ENCODE measurements around the gene ALDH4A1. TPM values are rescaled to one million over a fixed set of nuclear protein-coding genes. Genes with fewer than 3 reads are reported as not detected.

Gene ALDH4A1
- total and polyA plus RNA-seq, 9 of the 15 experiments (the other 6 are each of a cell fraction or from before 2014, with no cell fraction given): 0.27 to 31.4 (median 16.6) TPM

- TF ChIP-seq STAT6 (CRISPR knock-in tag; IDR thresholded peaks at IDR 0.05) (no peak), RBM25 (IDR thresholded peaks at IDR 0.05; ENCODE audit: low read depth, low read length, severe bottlenecking) (peak; percentile 86), ESRRA (IDR thresholded peaks at IDR 0.05; ENCODE audit: borderline replicate concordance, low read depth) (peak; percentile 49; the same call in 1 of the 2 replicates)
These were observed 28.3 kb downstream of the ALDH4A1 start (continued) for GRCh38 chr1:18874036-18874435.

GRCh38 chr1:18872071-18872611, 30.2 kb downstream of the ALDH4A1 start:
- no peak for DNase-seq (ENCODE audit: extremely low read depth in 1 of 4, low spot score in 3 of 4)
- Histone ChIP-seq H3K36me3 (ENCODE audit: control insufficient read depth, insufficient read depth, low read length) (no peaks in the 10 kb centered on the region), H2AFZ (ENCODE audit: low read depth, low read length) (no peak overlapping the region), H3K27ac (ENCODE audit: extremely low read depth, low read depth, low read length) (no peak overlapping the region), H3K4me1 (replicated peaks in 1 of 2; ENCODE audit: control insufficient read depth in 2 of 2, insufficient read depth in 2 of 2, low read length in 2 of 2) (peaks cover 0 to 13% of the 10 kb centered on the region in 2 experiments; a peak in 2 of 5 replicates), H3K9me1 (ENCODE audit: control insufficient read depth, insufficient read depth, low read length) (no peaks in the 10 kb centered on the region), H3K27me3 (ENCODE audit: control insufficient read depth in 2 of 2, insufficient read depth in 2 of 2, low read length in 2 of 2) (peaks cover 14 to 29% of the 10 kb centered on the region in 2 experiments; a peak in 4 of 5 replicates), H3K4me2 (ENCODE audit: insufficient read depth, low read length) (no peak overlapping the region), H4K20me1 (replicated peaks; ENCODE audit: control insufficient read depth, insufficient read depth, low read length) (peaks cover 16% of the 10 kb centered on the region), H3K9me3 (replicated peaks; ENCODE audit: control insufficient read depth, insufficient read depth, low read depth, low read length) (no peaks in the 10 kb centered on the region), H3K4me3 (no peak overlapping the region), H3K79me2 (ENCODE audit: control insufficient read depth, insufficient read depth, low read length) (no peaks in the 10 kb centered on the region), H3K9ac (ENCODE audit: insufficient read depth in 1 of 2, low read depth in 2 of 2, low read length in 2 of 2) (no peak overlapping the region)
- intact Hi-C loops (cut with micrococcal nuclease) (no loop called here), in situ Hi-C loops (cut with MboI) (no loop called here)
- BruUV-seq (replicated peaks): no TSS peak
- FAIRE-seq: no peak
- CTCF ChIA-PET (ENCODE audit: low intra/inter-chr PET ratio): no interaction called here
- TF ChIP-seq HMG20A (CRISPR knock-in tag; conservative IDR thresholded peaks at IDR 0.05) (no peak), DDX20 (tag; IDR thresholded peaks at IDR 0.05; ENCODE audit: low read depth) (no peak), ZNF232 (CRISPR knock-in tag; IDR thresholded peaks at IDR 0.05) (no peak), ZC3H11A (IDR thresholded peaks at IDR 0.05; ENCODE audit: low read depth, low read length) (no peak), FOXK1 (CRISPR knock-in tag; IDR thresholded peaks at IDR 0.05; ENCODE audit: borderline replicate concordance) (no peak), SNIP1 (IDR thresholded peaks at IDR 0.05; ENCODE audit: low read depth) (no peak), THRA (IDR thresholded peaks at IDR 0.05) (no peak), MBD2 (IDR thresholded peaks at IDR 0.05; ENCODE audit: borderline replicate concordance, low read depth) (no peak), SUPT5H (IDR thresholded peaks at IDR 0.05) (no peak), PHF20 (IDR thresholded peaks at IDR 0.05; ENCODE audit: partially characterized antibody) (no peak), PRMT5 (CRISPR knock-in tag; IDR thresholded peaks at IDR 0.05) (no peak), HDAC8 (tag; IDR thresholded peaks at IDR 0.05) (no peak), NRF1 (conservative IDR thresholded peaks at IDR 0.05 in 1 of 2, IDR thresholded peaks at IDR 0.05 in 1 of 2) (no peak)
- POLR2A ChIA-PET: interaction anchor here (0.7 to 0.8 kb wide), 2 partner anchors 11 to 35 kb away, joined by 3 to 4 read pairs; no protein-coding TSS in a partner anchor
- 27% methylated on average over 8 of the region's 8 CpGs for WGBS (ENCODE audit: insufficient coverage, low coverage, missing lambda C conversion rate)
- no peak for ATAC-seq
